Panc1 (cell line): Measurements from ENCODE around the gene B4GALT6. TPM values are rescaled to one million over a fixed set of nuclear protein-coding genes. Genes with fewer than 3 reads are reported as not detected.

Experiments used
- ATAC-seq: fragments of 200-7000 bp; cut with Tn5 transposase; 2 replicates; pipeline ENCODE4 v1.9.1; 2020; ENCODE audit warnings: mild to moderate bottlenecking, moderate library complexity
- BruUV-seq: library from RNA; stranded (reverse); fragments of 400-500 nt; replicated peaks from 2 replicates; lab custom pipeline; 2021; lab: Mats Ljungman, UMichigan
- CTCF ChIA-PET: fragments of 300-600 bp; sonication (Branson Sonifier 250); formaldehyde crosslinking; loops from one replicate; lab custom pipeline; 2022; ENCODE audit warnings: antibody characterized with exemption; lab: Charles Lee
- POLR2A ChIA-PET: fragments of 300-600 bp; sonication (Branson Sonifier 250); formaldehyde crosslinking; loops from one replicate; lab custom pipeline; 2022; ENCODE audit warnings: antibody characterized with exemption; lab: Charles Lee
- DNase-seq: peaks from one replicate; pipeline ENCODE4 v3.0.0-alpha.2; 2010; ENCODE audit warnings: low read depth, low spot score
- H3K27ac ChIP-seq: 2 replicates; pipeline ENCODE4 v1.5.1; 2011; ENCODE audit warnings: mild to moderate bottlenecking, low read length, inconsistent platforms
- H3K27me3 ChIP-seq: fragments of 200-500 bp; sonication (Bioruptor generic); 2 replicates; pipeline ENCODE4 v1.6.0; 2014; ENCODE audit warnings: low read length, inconsistent platforms; ENCODE audit not compliant: control insufficient read depth, insufficient read depth
- H3K36me3 ChIP-seq: fragments of 200-500 bp; sonication (Bioruptor generic); 2 replicates; pipeline ENCODE4 v1.5.1; 2014; ENCODE audit warnings: inconsistent platforms, mild to moderate bottlenecking, low read length, moderate library complexity; ENCODE audit not compliant: control insufficient read depth, insufficient read depth
- H3K4me1 ChIP-seq: 2 replicates; pipeline ENCODE4 v1.5.1; 2011; ENCODE audit warnings: inconsistent platforms, mild to moderate bottlenecking, low read length, moderate library complexity; ENCODE audit not compliant: control insufficient read depth, insufficient read depth
- H3K4me3 ChIP-seq, 2 experiments: 2 replicates each; pipeline ENCODE4 v1.5.1; 2011 to 2012; ENCODE audit warnings: low read depth in 2 of 2, low read length in 2 of 2, mild to moderate bottlenecking in 2 of 2, inconsistent platforms in 1 of 2, moderate library complexity in 1 of 2
- H3K9me3 ChIP-seq: fragments of 200-500 bp; sonication (Bioruptor generic); 2 replicates; pipeline ENCODE4 v1.5.1; 2014; ENCODE audit warnings: low read depth, mild to moderate bottlenecking, inconsistent platforms, low read length, moderate library complexity; ENCODE audit not compliant: control insufficient read depth, insufficient read depth
- POLR2AphosphoS5 ChIP-seq: IDR thresholded peaks from 2 replicates; pipeline ENCODE4 v1.6.1; 2012; ENCODE audit warnings: mild to moderate bottlenecking, low read depth, low read length, moderate library complexity
- SIN3A ChIP-seq: IDR thresholded peaks from 2 replicates; pipeline ENCODE4 v1.6.1; 2012; ENCODE audit warnings: low read depth, mild to moderate bottlenecking, low read length, moderate library complexity, borderline replicate concordance; ENCODE audit not compliant: insufficient read depth
- TCF7L2 ChIP-seq: IDR thresholded peaks from 2 replicates; pipeline ENCODE4 v1.6.1; 2011; ENCODE audit warnings: mild to moderate bottlenecking, low read depth, low read length, inconsistent platforms
- in situ Hi-C: cut with HindIII; loops from 2 replicates; pipeline ENCODE4 v1.10.0; 2016; ENCODE audit warnings: low sequenced_read_pairs, low pct_unique_long_range_greater_than_20kb
- intact Hi-C: fragments of 100-400 bp; cut with micrococcal nuclease; formaldehyde crosslinking; loops from one replicate; pipeline ENCODE4 v1.10.0; 2022; ENCODE audit not compliant: unreplicated experiment
- total RNA-seq: library from RNA; stranded (reverse); gene quantifications from one replicate; pipeline ENCODE4 v1.2.1, GENCODE V29; 2021; ENCODE audit not compliant: unreplicated experiment
- TF ChIP-seq, protein P1 (sequence below), 2 experiments: IDR thresholded peaks; 2 replicates each; pipeline ENCODE4 v1.6.1; 2011 to 2012; ENCODE audit warnings: low read depth in 2 of 2, control low read depth in 1 of 2, low read length in 1 of 2, mild to moderate bottlenecking in 1 of 2, moderate library complexity in 1 of 2; ENCODE audit not compliant: insufficient read depth in 1 of 2
- TF ChIP-seq, protein P2 (sequence below): fragments of 450-650 bp; IDR thresholded peaks from 2 replicates; pipeline ENCODE4 v1.5.1; 2017; ENCODE audit warnings: mild to moderate bottlenecking

The B4GALT6 gene
- total RNA-seq, 1 experiment from 2014 or later, result 36.3 TPM

DNA sequence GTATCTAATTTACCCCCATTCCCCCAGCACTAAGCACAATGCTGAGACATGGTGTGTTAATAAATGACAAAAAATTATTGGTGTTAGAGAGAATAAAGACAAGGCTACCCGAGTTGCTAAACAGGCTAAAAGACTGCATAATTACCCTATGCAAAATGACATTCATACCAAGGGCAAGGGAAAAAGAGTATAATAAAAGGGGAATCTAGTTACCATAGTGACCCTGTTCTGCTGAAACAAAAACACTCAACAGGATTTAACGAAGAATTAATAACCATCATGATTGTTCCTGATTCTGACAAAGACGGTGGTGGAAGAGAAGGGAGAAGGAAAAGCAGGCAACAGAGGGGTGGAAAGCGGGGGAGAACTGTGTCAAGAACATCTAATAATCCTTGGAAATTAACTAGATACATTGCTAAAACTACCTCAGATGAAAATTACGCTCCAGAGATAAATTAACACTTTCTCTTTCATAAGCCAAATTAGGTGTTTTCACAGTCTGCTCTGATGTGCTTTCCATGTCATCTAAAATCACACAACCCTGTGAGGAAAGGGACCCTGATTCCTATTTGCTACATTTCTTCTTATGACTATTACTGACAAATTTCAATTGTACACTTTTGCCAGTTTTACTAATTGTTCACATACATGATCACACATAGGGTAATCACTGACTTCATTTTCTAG, 67.2 kb downstream of the B4GALT6 start:
- ChIA-PET CTCF (no interaction called here), POLR2A (no interaction called here)
- H3K27ac ChIP-seq, result no peak overlapping the region
- ATAC-seq (no peak), DNase-seq (no peak)
- H3K4me1 ChIP-seq, result no peaks in the 10 kb centered on the region
- TF ChIP-seq, protein P1, sequence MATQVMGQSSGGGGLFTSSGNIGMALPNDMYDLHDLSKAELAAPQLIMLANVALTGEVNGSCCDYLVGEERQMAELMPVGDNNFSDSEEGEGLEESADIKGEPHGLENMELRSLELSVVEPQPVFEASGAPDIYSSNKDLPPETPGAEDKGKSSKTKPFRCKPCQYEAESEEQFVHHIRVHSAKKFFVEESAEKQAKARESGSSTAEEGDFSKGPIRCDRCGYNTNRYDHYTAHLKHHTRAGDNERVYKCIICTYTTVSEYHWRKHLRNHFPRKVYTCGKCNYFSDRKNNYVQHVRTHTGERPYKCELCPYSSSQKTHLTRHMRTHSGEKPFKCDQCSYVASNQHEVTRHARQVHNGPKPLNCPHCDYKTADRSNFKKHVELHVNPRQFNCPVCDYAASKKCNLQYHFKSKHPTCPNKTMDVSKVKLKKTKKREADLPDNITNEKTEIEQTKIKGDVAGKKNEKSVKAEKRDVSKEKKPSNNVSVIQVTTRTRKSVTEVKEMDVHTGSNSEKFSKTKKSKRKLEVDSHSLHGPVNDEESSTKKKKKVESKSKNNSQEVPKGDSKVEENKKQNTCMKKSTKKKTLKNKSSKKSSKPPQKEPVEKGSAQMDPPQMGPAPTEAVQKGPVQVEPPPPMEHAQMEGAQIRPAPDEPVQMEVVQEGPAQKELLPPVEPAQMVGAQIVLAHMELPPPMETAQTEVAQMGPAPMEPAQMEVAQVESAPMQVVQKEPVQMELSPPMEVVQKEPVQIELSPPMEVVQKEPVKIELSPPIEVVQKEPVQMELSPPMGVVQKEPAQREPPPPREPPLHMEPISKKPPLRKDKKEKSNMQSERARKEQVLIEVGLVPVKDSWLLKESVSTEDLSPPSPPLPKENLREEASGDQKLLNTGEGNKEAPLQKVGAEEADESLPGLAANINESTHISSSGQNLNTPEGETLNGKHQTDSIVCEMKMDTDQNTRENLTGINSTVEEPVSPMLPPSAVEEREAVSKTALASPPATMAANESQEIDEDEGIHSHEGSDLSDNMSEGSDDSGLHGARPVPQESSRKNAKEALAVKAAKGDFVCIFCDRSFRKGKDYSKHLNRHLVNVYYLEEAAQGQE (IDR thresholded peaks at IDR 0.05; ENCODE audit: insufficient read depth in 1 of 2, low read depth in 2 of 2, low read length in 1 of 2), result no peak
- TF ChIP-seq, protein P2, sequence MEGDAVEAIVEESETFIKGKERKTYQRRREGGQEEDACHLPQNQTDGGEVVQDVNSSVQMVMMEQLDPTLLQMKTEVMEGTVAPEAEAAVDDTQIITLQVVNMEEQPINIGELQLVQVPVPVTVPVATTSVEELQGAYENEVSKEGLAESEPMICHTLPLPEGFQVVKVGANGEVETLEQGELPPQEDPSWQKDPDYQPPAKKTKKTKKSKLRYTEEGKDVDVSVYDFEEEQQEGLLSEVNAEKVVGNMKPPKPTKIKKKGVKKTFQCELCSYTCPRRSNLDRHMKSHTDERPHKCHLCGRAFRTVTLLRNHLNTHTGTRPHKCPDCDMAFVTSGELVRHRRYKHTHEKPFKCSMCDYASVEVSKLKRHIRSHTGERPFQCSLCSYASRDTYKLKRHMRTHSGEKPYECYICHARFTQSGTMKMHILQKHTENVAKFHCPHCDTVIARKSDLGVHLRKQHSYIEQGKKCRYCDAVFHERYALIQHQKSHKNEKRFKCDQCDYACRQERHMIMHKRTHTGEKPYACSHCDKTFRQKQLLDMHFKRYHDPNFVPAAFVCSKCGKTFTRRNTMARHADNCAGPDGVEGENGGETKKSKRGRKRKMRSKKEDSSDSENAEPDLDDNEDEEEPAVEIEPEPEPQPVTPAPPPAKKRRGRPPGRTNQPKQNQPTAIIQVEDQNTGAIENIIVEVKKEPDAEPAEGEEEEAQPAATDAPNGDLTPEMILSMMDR, result no peak
- TF ChIP-seq SIN3A, result no peak
- TF ChIP-seq TCF7L2, result no peak
- no peak for TF ChIP-seq POLR2AphosphoS5
- no peaks in the 10 kb centered on the region for H3K9me3 ChIP-seq
- H3K36me3 ChIP-seq, result no peaks in the 10 kb centered on the region
- no peak overlapping the region for H3K4me3 ChIP-seq
- in situ Hi-C loops (no loop called here), intact Hi-C loops (no loop called here)
- no peaks in the 10 kb centered on the region for H3K27me3 ChIP-seq
- BruUV-seq, result no TSS peak

GRCh38 chr18:31616586-31616985, 67.8 kb downstream of the B4GALT6 start:
- Histone ChIP-seq H3K27ac (no peak overlapping the region), H3K27me3 (no peaks in the 10 kb centered on the region), H3K4me3 (no peak overlapping the region), H3K36me3 (no peaks in the 10 kb centered on the region), H3K9me3 (no peaks in the 10 kb centered on the region), H3K4me1 (no peaks in the 10 kb centered on the region)
- no peak for ATAC-seq
- TF ChIP-seq, protein P1 (IDR thresholded peaks at IDR 0.05; ENCODE audit: insufficient read depth in 1 of 2, low read depth in 2 of 2, low read length in 1 of 2), result no peak
- no peak for TF ChIP-seq TCF7L2
- TF ChIP-seq, protein P2, result no peak
- no peak for TF ChIP-seq SIN3A
- no peak for TF ChIP-seq POLR2AphosphoS5
- no TSS peak for BruUV-seq
- ChIA-PET POLR2A (no interaction called here), CTCF (no interaction called here)
- in situ Hi-C loops (no loop called here), intact Hi-C loops (no loop called here)
- no peak for DNase-seq
